H1 (cell line): ENCODE results near the gene PDE4D.

ENCODE experiments used
- ASH2L ChIP-seq: fragments of 200-600, 300-600 bp; sonication (generic); IDR thresholded peaks from one replicate; pipeline ENCODE4 v1.7.1; 2017; ENCODE audit warnings: low read length
- CBX8 ChIP-seq: fragments of 300-800, 300-1000 bp; sonication (generic); IDR thresholded peaks from 2 replicates; pipeline ENCODE4 v1.7.1; 2016; ENCODE audit warnings: low read depth, low read length, borderline replicate concordance
- EZH2 ChIP-seq: fragments of 200-600 bp; sonication (generic); IDR thresholded peaks from 2 replicates; pipeline ENCODE4 v1.7.1; 2012; ENCODE audit warnings: low read depth, mild to moderate bottlenecking, moderate library complexity, low read length, inconsistent platforms; ENCODE audit not compliant: severe bottlenecking
- GTF2F1 ChIP-seq: IDR thresholded peaks from 2 replicates; pipeline ENCODE4 v1.6.1; 2012; ENCODE audit warnings: low read depth, low read length, improper control_type of control experiment, borderline replicate concordance
- POLR2A ChIP-seq, 2 experiments: IDR thresholded peaks; 1 replicate in 1 of 2; 2 replicates in 1 of 2; pipeline ENCODE4 v1.6.1; 2011; ENCODE audit warnings: low read depth in 2 of 2, low read length in 2 of 2, mild to moderate bottlenecking in 2 of 2; ENCODE audit errors: control extremely low read depth in 1 of 2
- POLR2AphosphoS5 ChIP-seq: IDR thresholded peaks from 2 replicates; pipeline ENCODE4 v1.6.1; 2011; ENCODE audit warnings: low read depth, low read length
- RXRA ChIP-seq: IDR thresholded peaks from 2 replicates; pipeline ENCODE4 v1.6.1; 2011; ENCODE audit warnings: low read depth, mild to moderate bottlenecking, low read length, moderate library complexity; ENCODE audit not compliant: insufficient read depth
- SRF ChIP-seq: IDR thresholded peaks from 2 replicates; pipeline ENCODE4 v1.6.1; 2011; ENCODE audit warnings: mild to moderate bottlenecking, low read depth, low read length, moderate library complexity
- TBP ChIP-seq: IDR thresholded peaks from 2 replicates; pipeline ENCODE4 v1.6.1; 2011; ENCODE audit warnings: low read depth, low read length, improper control_type of control experiment
- TCF12 ChIP-seq: IDR thresholded peaks from 2 replicates; pipeline ENCODE4 v1.6.1; 2011; ENCODE audit warnings: low read depth, mild to moderate bottlenecking, low read length
- TF ChIP-seq, protein P1 (sequence below), 3 experiments: IDR thresholded peaks; 1 replicate in 2 of 3; 2 replicates in 1 of 3; pipeline versions ENCODE4 v1.5.1 to v1.6.1; 2011; ENCODE audit warnings: low read length in 3 of 3, mild to moderate bottlenecking in 3 of 3, inconsistent platforms in 2 of 3, low read depth in 1 of 3, moderate library complexity in 1 of 3; ENCODE audit not compliant: insufficient read depth in 1 of 3; ENCODE audit errors: control extremely low read depth in 1 of 3
- TF ChIP-seq, protein P2 (sequence below): IDR thresholded peaks from 2 replicates; pipeline ENCODE4 v1.6.1; 2012; ENCODE audit warnings: inconsistent platforms

DNA sequence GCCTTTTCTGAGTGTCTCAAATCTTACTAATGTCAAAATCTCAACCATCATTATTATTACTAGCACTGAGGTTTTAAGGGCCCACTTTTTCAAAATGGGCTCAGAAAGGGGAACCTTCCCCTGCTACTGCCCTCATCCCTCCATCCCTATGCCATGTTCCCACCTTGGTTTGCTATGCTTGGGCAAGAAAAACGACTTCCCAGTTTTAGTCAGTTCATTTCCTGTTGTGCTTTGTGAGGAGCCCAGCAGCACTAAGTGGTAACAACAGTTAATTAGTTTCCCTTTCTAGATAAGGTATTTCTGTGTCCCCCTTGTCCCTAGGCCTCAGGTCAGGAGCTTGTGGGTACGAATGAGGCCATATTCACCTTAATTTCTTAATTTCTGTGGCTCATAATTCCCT lies 715.5 kb downstream of the PDE4D start:
- TF ChIP-seq, protein P1, sequence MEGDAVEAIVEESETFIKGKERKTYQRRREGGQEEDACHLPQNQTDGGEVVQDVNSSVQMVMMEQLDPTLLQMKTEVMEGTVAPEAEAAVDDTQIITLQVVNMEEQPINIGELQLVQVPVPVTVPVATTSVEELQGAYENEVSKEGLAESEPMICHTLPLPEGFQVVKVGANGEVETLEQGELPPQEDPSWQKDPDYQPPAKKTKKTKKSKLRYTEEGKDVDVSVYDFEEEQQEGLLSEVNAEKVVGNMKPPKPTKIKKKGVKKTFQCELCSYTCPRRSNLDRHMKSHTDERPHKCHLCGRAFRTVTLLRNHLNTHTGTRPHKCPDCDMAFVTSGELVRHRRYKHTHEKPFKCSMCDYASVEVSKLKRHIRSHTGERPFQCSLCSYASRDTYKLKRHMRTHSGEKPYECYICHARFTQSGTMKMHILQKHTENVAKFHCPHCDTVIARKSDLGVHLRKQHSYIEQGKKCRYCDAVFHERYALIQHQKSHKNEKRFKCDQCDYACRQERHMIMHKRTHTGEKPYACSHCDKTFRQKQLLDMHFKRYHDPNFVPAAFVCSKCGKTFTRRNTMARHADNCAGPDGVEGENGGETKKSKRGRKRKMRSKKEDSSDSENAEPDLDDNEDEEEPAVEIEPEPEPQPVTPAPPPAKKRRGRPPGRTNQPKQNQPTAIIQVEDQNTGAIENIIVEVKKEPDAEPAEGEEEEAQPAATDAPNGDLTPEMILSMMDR (IDR thresholded peaks at IDR 0.05; ENCODE audit: control extremely low read depth in 1 of 3, insufficient read depth in 1 of 3, low read depth in 1 of 3, low read length in 3 of 3): no peak
- TF ChIP-seq EZH2 (no peak), POLR2AphosphoS5 (no peak), TBP (no peak), TCF12 (no peak), ASH2L (no peak), GTF2F1 (no peak), POLR2A (IDR thresholded peaks at IDR 0.05; ENCODE audit: control extremely low read depth in 1 of 2, low read depth in 2 of 2, low read length in 2 of 2) (no peak), CBX8 (no peak), SRF (no peak), RXRA (no peak)
- TF ChIP-seq, protein P2, sequence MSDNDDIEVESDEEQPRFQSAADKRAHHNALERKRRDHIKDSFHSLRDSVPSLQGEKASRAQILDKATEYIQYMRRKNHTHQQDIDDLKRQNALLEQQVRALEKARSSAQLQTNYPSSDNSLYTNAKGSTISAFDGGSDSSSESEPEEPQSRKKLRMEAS: no peak
